H9 (cell line): Measurements from ENCODE around the gene COL27A1. TPM values are rescaled to one million over a fixed set of nuclear protein-coding genes. Genes with fewer than 3 reads are reported as not detected.

Source experiments
- DNase-seq: peaks from one replicate; pipeline ENCODE4 v3.0.0-alpha.2; 2017
- H2AFZ ChIP-seq: one replicate; pipeline ENCODE4 v1.6.1; 2013; ENCODE audit warnings: mild to moderate bottlenecking, low read length, control low read depth, moderate library complexity
- H2AK5ac ChIP-seq: 2 replicates; pipeline ENCODE4 v1.6.1; 2013; ENCODE audit warnings: low read length, control low read depth, mixed read lengths; ENCODE audit not compliant: insufficient read length
- H2BK120ac ChIP-seq: one replicate; pipeline ENCODE4 v1.6.1; 2013; ENCODE audit warnings: low read depth, mild to moderate bottlenecking, low read length, control low read depth, inconsistent platforms; ENCODE audit not compliant: poor library complexity, severe bottlenecking
- H2BK12ac ChIP-seq: 2 replicates; pipeline ENCODE4 v1.6.1; 2013; ENCODE audit warnings: low read length, control low read depth, mixed read lengths, low read depth; ENCODE audit not compliant: insufficient read length
- H2BK15ac ChIP-seq: 2 replicates; pipeline ENCODE4 v1.6.1; 2013; ENCODE audit warnings: low read depth, low read length, control low read depth
- H2BK20ac ChIP-seq: one replicate; pipeline ENCODE4 v1.6.1; 2013; ENCODE audit warnings: low read depth, mild to moderate bottlenecking, low read length, control low read depth, inconsistent platforms; ENCODE audit not compliant: poor library complexity, severe bottlenecking
- H2BK5ac ChIP-seq: 2 replicates; pipeline ENCODE4 v1.6.1; 2013; ENCODE audit warnings: low read length, control low read depth, mixed read lengths; ENCODE audit not compliant: insufficient read length
- H3K14ac ChIP-seq: 2 replicates; pipeline ENCODE4 v1.6.1; 2013; ENCODE audit warnings: low read length, control low read depth; ENCODE audit not compliant: insufficient read depth
- H3K18ac ChIP-seq: 2 replicates; pipeline ENCODE4 v1.6.1; 2013; ENCODE audit warnings: low read depth, mild to moderate bottlenecking, mixed read lengths, low read length, control low read depth; ENCODE audit not compliant: insufficient read length
- H3K23ac ChIP-seq: 2 replicates; pipeline ENCODE4 v1.6.1; 2013; ENCODE audit warnings: low read length, control low read depth, mixed read lengths, low read depth; ENCODE audit not compliant: insufficient read length
- H3K23me2 ChIP-seq: 2 replicates; pipeline ENCODE4 v1.6.1; 2013; ENCODE audit warnings: low read depth, mild to moderate bottlenecking, mixed read lengths, low read length, control low read depth; ENCODE audit not compliant: insufficient read length, poor library complexity, severe bottlenecking
- H3K27ac ChIP-seq: 2 replicates; pipeline ENCODE4 v1.5.1; 2013; ENCODE audit warnings: low read length, control low read depth, mixed read lengths, low read depth; ENCODE audit not compliant: insufficient read length
- H3K27me3 ChIP-seq: 2 replicates; pipeline ENCODE4 v1.6.1; 2013; ENCODE audit warnings: low read length, control low read depth, inconsistent platforms; ENCODE audit not compliant: insufficient read depth
- H3K4ac ChIP-seq: 2 replicates; pipeline ENCODE4 v1.6.1; 2013; ENCODE audit warnings: low read depth, mild to moderate bottlenecking, control low read depth, inconsistent platforms, low read length, moderate library complexity
- H3K4me1 ChIP-seq: 2 replicates; pipeline ENCODE4 v1.6.1; 2013; ENCODE audit warnings: low read length, control low read depth, inconsistent platforms; ENCODE audit not compliant: insufficient read depth
- H3K4me2 ChIP-seq: 2 replicates; pipeline ENCODE4 v1.6.1; 2013; ENCODE audit warnings: low read length, control low read depth, mixed read lengths; ENCODE audit not compliant: insufficient read length, insufficient read depth
- H3K56ac ChIP-seq: 2 replicates; pipeline ENCODE4 v1.6.1; 2013; ENCODE audit warnings: low read depth, mild to moderate bottlenecking, mixed read lengths, low read length, control low read depth; ENCODE audit not compliant: insufficient read length
- H3K79me1 ChIP-seq: 2 replicates; pipeline ENCODE4 v1.6.1; 2013; ENCODE audit warnings: low read depth, mild to moderate bottlenecking, moderate library complexity, low read length, control low read depth, inconsistent platforms; ENCODE audit not compliant: insufficient read depth, poor library complexity, severe bottlenecking
- H3K79me2 ChIP-seq: 2 replicates; pipeline ENCODE4 v1.6.1; 2013; ENCODE audit warnings: low read length, control low read depth, inconsistent platforms; ENCODE audit not compliant: insufficient read depth
- H3K9ac ChIP-seq: 2 replicates; pipeline ENCODE4 v1.6.1; 2013; ENCODE audit warnings: low read length, control low read depth, mixed read lengths; ENCODE audit not compliant: insufficient read length; ENCODE audit errors: extremely low read depth
- H3K9me3 ChIP-seq: one replicate; pipeline ENCODE4 v1.6.1; 2013; ENCODE audit warnings: low read depth, low read length, inconsistent platforms; ENCODE audit not compliant: control insufficient read depth
- H3T11ph ChIP-seq: one replicate; pipeline ENCODE4 v1.6.1; 2013; ENCODE audit warnings: mild to moderate bottlenecking, low read length, control low read depth, inconsistent platforms
- H4K20me1 ChIP-seq: one replicate; pipeline ENCODE4 v1.6.1; 2013; ENCODE audit not compliant: control insufficient read depth, insufficient read length, insufficient read depth
- H4K5ac ChIP-seq: 2 replicates; pipeline ENCODE4 v1.6.1; 2013; ENCODE audit warnings: low read depth, mild to moderate bottlenecking, mixed read lengths, low read length, control low read depth; ENCODE audit not compliant: insufficient read length
- H4K8ac ChIP-seq: replicated peaks from 2 replicates; pipeline ENCODE4 v1.6.1; 2013; ENCODE audit warnings: low read length, control low read depth, mixed read lengths, low read depth; ENCODE audit not compliant: insufficient read length
- H4K91ac ChIP-seq: 2 replicates; pipeline ENCODE4 v1.6.1; 2013; ENCODE audit warnings: low read depth, mild to moderate bottlenecking, moderate library complexity, mixed read lengths, low read length, control low read depth; ENCODE audit not compliant: insufficient read length
- H3K27ac Mint-ChIP-seq, 3 experiments: 2 replicates in 2 of 3; 3 replicates in 1 of 3; pipeline ENCODE4 v1.8.0; 2020 to 2021; ENCODE audit warnings: mixed read lengths in 3 of 3, mild to moderate bottlenecking in 1 of 3, moderate library complexity in 1 of 3
- H3K27me3 Mint-ChIP-seq: 2 replicates; pipeline ENCODE4 v1.8.0; 2021; ENCODE audit warnings: low read depth, mild to moderate bottlenecking, moderate library complexity, mixed read lengths
- H3K36me3 Mint-ChIP-seq, 3 experiments: 2 replicates in 2 of 3; 3 replicates in 1 of 3; pipeline ENCODE4 v1.8.0; 2020 to 2021; ENCODE audit warnings: low read depth in 3 of 3, mixed read lengths in 3 of 3; ENCODE audit not compliant: insufficient read depth in 1 of 3
- H3K4me1 Mint-ChIP-seq, 2 experiments: 2 replicates each; pipeline ENCODE4 v1.8.0; 2020; ENCODE audit warnings: mixed read lengths in 2 of 2
- H3K4me3 Mint-ChIP-seq, 2 experiments: 2 replicates in 1 of 2; 3 replicates in 1 of 2; pipeline ENCODE4 v1.8.0; 2020 to 2021; ENCODE audit warnings: mild to moderate bottlenecking in 2 of 2, mixed read lengths in 2 of 2, moderate library complexity in 1 of 2
- H3K9me3 Mint-ChIP-seq, 2 experiments: 2 replicates in 1 of 2; 3 replicates in 1 of 2; pipeline ENCODE4 v1.8.0; 2020; ENCODE audit warnings: mild to moderate bottlenecking in 2 of 2, mixed read lengths in 2 of 2, moderate library complexity in 1 of 2
- WGBS: extraction: QIAGEN DNeasy Blood & Tissue Kit; methylation state at CpG from one replicate; pipeline ENCODE4 v1.1.7; 2013; ENCODE audit warnings: missing lambda C conversion rate, low lambda C conversion rate, mixed read lengths; ENCODE audit not compliant: insufficient read length; ENCODE audit errors: extremely low coverage; 5-methylcytosine and 5-hydroxymethylcytosine counted together
- total RNA-seq: library from RNA; stranded (reverse); gene quantifications from 2 replicates; pipeline ENCODE4 v1.2.1, GENCODE V29; 2021
- TF ChIP-seq, protein P1 (sequence below): fragments of 200-600 bp; sonication (generic); conservative IDR thresholded peaks from 3 replicates; pipeline ENCODE4 v1.8.0; 2021; ENCODE audit warnings: antibody characterized with exemption, mild to moderate bottlenecking

COL27A1 gene
- total RNA-seq, 1 experiment from 2014 or later, result 17.9 TPM

DNA sequence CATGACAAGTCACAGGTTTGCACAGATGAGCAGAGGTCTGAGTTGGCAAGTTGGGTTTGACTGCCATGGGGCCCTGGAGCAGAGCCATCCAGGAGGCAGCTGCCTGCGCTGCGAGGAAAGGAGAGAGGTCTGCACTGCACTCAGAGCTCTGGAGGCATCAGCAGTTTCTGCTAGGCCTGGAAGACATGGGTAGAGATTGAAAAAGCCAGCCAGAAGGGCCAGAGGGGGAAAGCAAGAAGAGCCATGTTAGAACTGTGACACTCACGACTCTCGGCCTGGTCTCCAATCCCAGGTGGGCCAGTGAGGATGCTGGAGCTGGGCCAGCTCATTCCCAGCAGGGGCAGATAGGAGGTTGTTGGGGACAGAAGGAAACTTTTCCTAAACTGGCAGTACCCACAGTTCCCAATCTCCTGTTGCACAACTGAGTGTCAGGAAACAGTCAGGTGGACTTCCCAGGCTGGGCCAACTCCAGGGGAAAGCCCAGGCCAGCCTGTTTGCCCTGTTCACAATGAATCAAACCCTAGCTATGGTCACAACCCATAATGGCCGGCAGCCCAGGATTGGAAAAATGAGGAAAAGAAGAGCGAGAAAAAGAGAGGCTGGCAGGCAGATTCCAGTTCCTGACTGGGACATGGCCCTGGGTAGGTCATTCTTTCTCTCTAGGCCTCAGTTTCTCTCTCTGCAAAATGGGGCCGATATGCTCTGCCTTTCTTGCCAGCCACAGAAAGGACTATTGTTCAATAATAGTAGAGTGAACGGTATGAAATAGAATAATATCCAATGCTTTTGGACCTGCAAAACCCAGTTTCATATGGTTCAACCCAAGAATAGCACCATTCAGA lies 159.8 kb downstream of the COL27A1 start:
- H2BK20ac ChIP-seq, result no peak overlapping the region
- H3T11ph ChIP-seq, result no peak overlapping the region
- Mint-ChIP-seq H3K36me3 (peaks cover 0 to 7% (median 0%) of the 10 kb centered on the region in 3 experiments; a peak in 3 of 7 replicates), H3K27ac (no peak overlapping the region), H3K9me3 (no peaks in the 10 kb centered on the region), H3K27me3 (peaks cover 6% of the 10 kb centered on the region), H3K4me3 (no peak overlapping the region; a peak in 1 of 5 replicates), H3K4me1 (peaks cover 0 to 5% of the 10 kb centered on the region in 2 experiments; a peak in 3 of 4 replicates)
- no peaks in the 10 kb centered on the region for H3K4me1 ChIP-seq
- H3K9ac ChIP-seq, result no peak overlapping the region
- H3K9me3 ChIP-seq, result no peaks in the 10 kb centered on the region
- no peak overlapping the region for H2AFZ ChIP-seq
- no peak overlapping the region for H3K56ac ChIP-seq
- no peaks in the 10 kb centered on the region for H3K27me3 ChIP-seq
- no peaks in the 10 kb centered on the region for H3K79me2 ChIP-seq
- no peaks in the 10 kb centered on the region for H3K23me2 ChIP-seq
- no CpG with 5 or more reads among the region's 8 CpGs for WGBS
- H3K4ac ChIP-seq, result no peak overlapping the region
- H2AK5ac ChIP-seq, result no peak overlapping the region
- H2BK15ac ChIP-seq, result no peak overlapping the region
- H4K20me1 ChIP-seq, result no peaks in the 10 kb centered on the region
- no peak overlapping the region for H3K4me2 ChIP-seq
- H3K14ac ChIP-seq, result no peak overlapping the region; the same call in 1 of the 2 replicates
- H3K18ac ChIP-seq, result no peak overlapping the region
- no peak overlapping the region for H4K91ac ChIP-seq
- H3K23ac ChIP-seq, result no peak overlapping the region
- no peak overlapping the region for H2BK5ac ChIP-seq
- no peak overlapping the region for H2BK12ac ChIP-seq
- no peak for DNase-seq
- no peak overlapping the region for H4K8ac ChIP-seq
- TF ChIP-seq, protein P1, sequence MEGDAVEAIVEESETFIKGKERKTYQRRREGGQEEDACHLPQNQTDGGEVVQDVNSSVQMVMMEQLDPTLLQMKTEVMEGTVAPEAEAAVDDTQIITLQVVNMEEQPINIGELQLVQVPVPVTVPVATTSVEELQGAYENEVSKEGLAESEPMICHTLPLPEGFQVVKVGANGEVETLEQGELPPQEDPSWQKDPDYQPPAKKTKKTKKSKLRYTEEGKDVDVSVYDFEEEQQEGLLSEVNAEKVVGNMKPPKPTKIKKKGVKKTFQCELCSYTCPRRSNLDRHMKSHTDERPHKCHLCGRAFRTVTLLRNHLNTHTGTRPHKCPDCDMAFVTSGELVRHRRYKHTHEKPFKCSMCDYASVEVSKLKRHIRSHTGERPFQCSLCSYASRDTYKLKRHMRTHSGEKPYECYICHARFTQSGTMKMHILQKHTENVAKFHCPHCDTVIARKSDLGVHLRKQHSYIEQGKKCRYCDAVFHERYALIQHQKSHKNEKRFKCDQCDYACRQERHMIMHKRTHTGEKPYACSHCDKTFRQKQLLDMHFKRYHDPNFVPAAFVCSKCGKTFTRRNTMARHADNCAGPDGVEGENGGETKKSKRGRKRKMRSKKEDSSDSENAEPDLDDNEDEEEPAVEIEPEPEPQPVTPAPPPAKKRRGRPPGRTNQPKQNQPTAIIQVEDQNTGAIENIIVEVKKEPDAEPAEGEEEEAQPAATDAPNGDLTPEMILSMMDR, result no peak
- H3K27ac ChIP-seq, result no peak overlapping the region
- no peak overlapping the region for H4K5ac ChIP-seq
- H2BK120ac ChIP-seq, result no peak overlapping the region
- no peaks in the 10 kb centered on the region for H3K79me1 ChIP-seq
